ENCODE data around the gene SLC23A2.

DNA sequence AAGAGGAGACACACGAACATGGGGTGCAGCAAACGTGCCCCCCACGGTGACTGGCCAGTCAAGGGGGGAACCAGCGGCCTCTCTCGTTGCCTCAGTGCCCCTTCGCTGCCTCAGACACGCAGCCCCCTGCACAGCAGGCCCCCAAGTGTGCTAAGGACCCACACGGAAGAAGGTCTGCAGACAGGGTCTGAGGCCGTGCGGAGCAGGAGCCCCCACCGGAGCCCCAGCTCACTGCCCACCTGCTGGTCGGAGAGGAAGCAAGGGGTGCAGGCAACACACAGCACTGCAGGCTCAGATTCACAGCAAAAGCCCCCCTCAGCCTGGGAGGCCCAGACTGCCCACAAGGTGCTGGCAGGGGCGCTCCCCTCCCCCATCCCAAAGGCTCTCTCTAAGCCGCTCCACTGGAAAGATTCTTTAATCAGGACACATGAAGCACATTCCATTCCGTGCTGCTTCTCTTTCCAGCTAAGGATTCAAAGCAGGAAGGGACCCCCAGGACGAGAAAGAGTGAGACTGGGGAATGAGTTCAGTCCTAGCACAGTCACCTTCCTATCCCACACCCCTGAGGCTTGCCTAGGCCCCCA lies 105.1 kb downstream of the SLC23A2 start:
- TF ChIP-seq CSRNP3 (CRISPR knock-in tag; IDR thresholded peaks at IDR 0.05) = no peak
- TF ChIP-seq RARB (CRISPR knock-in tag; IDR thresholded peaks at IDR 0.05) = no peak

All from SK-N-SH treated with all-trans-retinoic acid at 6 μM for 48 hours (cell line).